ENCODE data around the gene NTPCR. TPM values are rescaled to one million over a fixed set of nuclear protein-coding genes. Genes with fewer than 3 reads are reported as not detected.

Gene NTPCR
- polyA plus RNA-seq, 1 donor = 41.0 TPM

DNA sequence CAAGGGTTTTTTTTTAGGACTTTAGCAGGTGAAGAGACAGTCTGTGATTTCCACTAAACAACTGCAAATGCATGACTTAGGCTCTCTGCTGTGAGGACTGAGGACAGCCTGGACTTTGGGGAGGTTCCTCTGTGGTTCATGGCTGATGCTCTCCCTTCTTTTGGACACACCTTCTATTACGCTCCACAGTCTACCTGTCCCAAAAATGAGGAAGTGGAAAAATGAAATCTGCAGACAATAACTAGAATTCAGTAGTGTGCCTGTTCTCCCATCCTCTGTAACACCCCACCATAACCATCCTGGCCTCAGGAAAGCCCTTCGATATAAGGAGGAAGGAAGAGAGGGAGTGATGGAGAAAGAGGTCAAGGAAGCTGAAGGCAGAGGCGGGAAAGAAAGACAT lies 68.7 kb downstream of the NTPCR start:
- DNase-seq = no peak

DNA sequence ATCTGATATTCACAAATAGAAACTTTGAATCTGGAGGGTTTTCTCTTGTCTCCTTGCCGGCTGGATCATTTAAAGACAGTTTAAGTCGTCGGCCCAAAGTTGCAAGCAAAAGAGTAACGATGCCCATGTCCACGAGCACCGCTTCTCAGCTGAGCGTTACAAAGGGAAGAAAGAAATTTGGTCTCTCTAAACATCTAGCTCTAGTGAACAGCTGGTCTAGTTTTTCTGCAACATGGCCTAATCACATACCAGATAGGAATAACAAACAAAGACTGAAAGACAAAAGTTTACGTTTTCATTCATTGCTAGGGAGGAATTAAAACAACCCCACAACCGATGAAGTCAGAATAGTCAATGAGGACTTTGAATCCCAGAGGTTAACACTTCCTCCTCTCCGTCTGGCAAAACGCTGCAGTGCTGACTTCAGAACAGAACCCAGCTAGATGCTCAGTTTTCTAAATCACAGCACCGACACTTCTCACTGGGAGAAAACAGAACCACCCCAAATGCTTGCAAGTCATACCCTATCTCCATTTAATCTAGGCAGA lies 69.4 kb downstream of the NTPCR start:
- DNase-seq = no peak

DNA sequence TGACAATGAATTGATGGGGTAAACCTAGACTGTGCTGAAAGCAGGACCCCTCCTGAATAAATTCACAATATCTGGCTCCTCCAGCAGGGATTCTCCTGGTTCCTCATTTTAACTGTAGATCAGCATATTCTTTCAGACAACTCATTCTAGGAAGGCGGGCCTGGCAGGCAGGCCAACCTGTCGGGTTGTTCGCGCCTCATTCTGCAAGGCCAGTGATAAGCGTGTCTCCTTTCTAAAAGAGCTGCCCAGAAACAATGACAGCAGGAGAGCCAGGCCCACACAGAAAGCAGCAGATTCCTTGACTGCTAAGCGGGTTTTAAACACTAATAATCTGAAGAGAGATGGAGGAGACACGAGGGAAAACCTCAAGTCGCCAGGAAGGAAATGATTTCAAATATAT lies 70.0 kb downstream of the NTPCR start:
- DNase-seq = no peak

DNA sequence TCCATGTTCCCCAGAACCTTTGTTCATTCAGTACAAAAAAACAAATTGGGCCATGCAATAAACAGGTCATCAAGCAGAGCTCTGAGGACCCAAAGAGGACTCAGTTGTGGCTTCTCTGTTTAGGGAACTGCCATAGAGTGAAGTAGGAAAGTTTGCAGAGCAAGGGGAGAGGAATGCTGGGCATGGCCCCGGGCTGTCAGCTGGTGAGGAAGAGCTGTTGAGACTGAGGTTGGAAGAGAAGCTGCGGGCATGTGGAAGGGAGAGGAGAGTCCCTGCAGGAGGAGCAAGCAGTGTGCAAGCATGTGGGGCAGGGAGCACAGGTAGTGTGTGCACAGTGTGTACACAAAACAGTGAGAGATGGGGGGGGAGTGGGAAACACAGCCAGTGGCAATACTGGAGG lies 71.8 kb downstream of the NTPCR start:
- DNase-seq = no peak

DNA sequence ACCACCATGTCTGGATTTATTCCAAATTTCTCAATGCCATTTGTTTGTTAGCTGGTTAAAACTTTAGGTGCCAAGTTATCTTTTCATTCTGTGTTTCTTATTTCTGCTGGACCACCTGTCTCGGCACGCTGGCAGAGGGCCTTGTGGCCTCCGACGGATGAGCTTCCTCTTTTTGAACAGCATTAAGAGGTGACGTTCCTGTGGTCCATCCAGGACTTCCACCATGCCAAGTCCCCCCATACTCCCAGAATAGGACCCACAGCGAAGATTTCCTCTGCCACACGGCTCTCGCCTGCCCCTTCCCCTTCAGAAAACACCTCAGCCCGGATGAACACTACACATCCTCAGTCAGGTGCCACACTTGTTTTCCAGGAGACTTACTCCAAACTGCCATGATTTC lies 73.8 kb downstream of the NTPCR start:
- DNase-seq = no peak

DNA sequence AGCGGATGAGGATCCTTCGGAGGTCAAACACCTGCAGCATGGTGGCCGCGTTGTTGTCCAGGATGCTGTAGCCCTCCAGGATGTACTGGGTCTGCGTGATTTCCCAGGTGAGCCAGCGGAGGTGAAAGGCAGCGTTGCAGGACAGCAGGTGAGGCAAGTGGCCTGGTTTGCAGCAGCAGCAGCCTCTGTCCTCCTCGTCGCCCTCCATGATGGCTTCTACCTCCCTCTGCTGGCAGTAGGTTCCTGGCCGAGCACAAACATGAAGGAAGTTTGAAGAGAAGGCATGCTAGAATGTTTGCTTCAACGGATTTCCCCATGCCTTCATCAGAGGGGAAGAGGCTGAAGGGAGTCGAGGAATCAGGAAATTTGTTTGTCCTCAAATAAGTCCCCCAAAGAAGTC lies 74.7 kb downstream of the NTPCR start:
- DNase-seq = no peak

DNA sequence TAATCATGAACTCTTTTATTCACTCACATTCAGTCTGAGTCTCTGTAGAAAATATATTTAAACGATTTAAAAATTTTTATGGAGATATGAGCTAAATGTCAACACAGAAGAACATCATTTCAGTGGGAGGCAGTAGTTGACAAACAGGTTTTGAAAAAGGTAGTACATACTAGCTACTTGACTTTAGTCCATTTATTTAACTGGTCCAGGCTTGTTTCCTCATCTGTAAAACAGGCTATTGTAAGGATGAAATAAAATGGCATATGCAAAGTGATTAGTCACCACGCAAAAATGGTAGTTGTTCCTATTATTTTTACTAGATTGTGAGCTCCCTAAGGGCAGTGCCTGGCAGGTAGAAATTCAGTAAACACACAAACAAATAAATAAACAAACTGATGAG lies 75.2 kb downstream of the NTPCR start:
- no peak for DNase-seq

DNA sequence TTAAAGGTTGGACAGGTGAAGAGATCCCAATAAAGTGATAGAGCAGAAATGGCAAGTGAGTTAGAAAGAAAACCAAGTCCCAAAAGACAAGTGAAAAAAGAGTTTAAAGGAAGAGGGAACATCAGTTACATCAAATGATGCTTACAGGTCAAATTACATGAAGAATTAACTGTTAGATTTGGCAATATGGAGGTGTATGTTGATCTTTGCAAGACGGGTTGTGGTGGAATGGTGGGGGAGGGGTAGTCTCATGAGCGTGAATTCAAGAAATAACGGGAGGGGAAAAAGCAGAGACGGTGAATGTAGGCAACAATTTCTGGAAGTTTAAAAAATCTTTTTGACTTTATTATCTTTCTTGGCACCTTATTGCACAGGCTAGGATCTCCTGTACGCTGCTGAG lies 76.6 kb downstream of the NTPCR start:
- DNase-seq = no peak

DNA sequence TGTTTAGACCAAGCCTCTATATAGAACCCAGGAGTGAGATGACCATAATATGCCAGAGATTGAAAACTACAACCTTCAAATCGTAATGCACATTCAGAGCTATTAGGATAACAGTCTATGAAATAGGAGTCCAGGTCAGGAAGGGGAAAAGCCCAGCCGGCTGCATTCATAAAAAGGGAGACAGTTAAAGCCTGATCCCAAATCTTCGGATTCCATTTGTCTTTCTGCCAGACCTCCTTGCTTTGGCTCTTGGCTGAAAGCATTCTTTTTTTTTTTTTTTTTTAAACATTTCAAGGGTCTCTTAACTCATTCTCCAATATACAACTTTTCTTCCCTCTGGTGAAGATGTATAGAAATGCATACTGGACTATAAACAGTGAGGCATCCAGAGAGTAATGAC lies 81.1 kb downstream of the NTPCR start:
- DNase-seq = peak; percentile 36

DNA sequence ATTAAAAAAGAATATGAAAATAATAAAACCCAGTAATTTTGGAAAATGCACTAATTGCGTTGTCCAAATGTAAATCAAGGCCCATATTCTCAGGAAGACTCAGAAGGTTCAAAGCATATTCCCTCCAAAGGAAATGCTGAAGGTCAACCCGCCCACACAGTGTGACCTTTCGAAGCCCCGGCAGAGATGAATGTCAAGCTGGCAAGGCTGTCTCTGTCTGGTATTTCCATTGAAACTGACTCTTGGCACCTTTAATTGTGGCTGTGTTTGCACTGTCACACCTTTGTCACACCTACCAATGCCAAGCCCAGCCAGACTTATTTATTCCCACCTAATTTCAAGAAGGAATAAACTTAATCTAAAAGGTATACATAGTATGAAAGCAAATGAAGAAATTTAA lies 82.5 kb downstream of the NTPCR start:
- DNase-seq = no peak

DNA sequence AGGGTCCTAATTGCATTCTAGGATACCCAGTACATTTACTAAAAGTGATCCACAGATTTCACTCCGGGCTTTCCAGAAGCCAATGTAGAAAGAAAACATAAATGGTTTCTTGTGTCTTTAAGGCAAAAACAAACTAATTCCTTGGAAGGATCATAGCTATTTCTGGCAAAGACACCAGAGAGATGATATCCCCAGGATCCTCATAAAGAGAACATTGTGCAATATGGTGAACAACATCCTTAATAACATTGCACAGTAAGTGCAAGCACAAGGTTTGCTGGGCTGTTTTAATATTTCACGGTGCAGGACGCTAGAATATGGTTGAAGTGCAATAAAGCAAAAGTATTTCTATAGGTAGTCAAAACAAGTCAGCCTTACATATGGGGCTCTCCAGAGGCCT lies 83.0 kb downstream of the NTPCR start:
- peak; percentile 64 for DNase-seq

Other genes starting within 250 kb of the NTPCR start
- gene MAP10, start 145.2 kb upstream of the NTPCR start, polyA plus RNA-seq (ENCODE audit: insufficient read length) = 2.9 TPM